Heart right ventricle (tissue), 16 donors: ENCODE measurements around the gene ECHDC3. TPM values are rescaled to one million over a fixed set of nuclear protein-coding genes. Genes with fewer than 3 reads are reported as not detected.

Experiments
- ATAC-seq, 8 donors: fragments of 200-7000 bp; cut with Tn5 transposase; one replicate each; pipeline ENCODE4 v1.9.1; 2020; ENCODE audit warnings: mild to moderate bottlenecking in 8 of 8, moderate library complexity in 8 of 8, moderate number of reproducible peaks in 1 of 8
- DNase-seq, 2 donors: peaks; one replicate each; pipeline ENCODE4 v3.0.0-alpha.2; 2020
- H3K27ac ChIP-seq, 10 donors: fragments of 200-600 bp; sonication (generic) in 2 of 10; one replicate each; pipeline versions ENCODE4 v1.5.0 to v1.8.0; 2020 to 2022; ENCODE audit warnings: mild to moderate bottlenecking in 3 of 10
- H3K27me3 ChIP-seq, 7 donors: fragments of 200-600 bp; one replicate each; pipeline ENCODE4 v1.8.0; 2021 to 2022; ENCODE audit warnings: mild to moderate bottlenecking in 2 of 7
- H3K36me3 ChIP-seq, 9 donors: fragments of 200-600 bp; sonication (generic) in 1 of 9; one replicate each; pipeline versions ENCODE4 v1.5.0 to v1.8.0; 2020 to 2022; ENCODE audit warnings: mild to moderate bottlenecking in 2 of 9
- H3K4me1 ChIP-seq, 9 donors: fragments of 200-600 bp; sonication (generic) in 1 of 9; one replicate each; pipeline versions ENCODE4 v1.5.0 to v1.8.0; 2020 to 2022; ENCODE audit warnings: mild to moderate bottlenecking in 4 of 9
- H3K4me3 ChIP-seq, 10 donors: fragments of 200-600 bp; sonication (generic) in 2 of 10; one replicate each; pipeline versions ENCODE4 v1.5.0 to v1.8.0; 2020 to 2022; ENCODE audit warnings: mild to moderate bottlenecking in 7 of 10, moderate library complexity in 2 of 10
- H3K9me3 ChIP-seq, 11 donors: fragments of 200-600 bp in 10 of 11; sonication (generic) in 2 of 11; one replicate each; pipeline versions ENCODE4 v1.5.0 to v1.8.0; 2013 to 2022; ENCODE audit warnings: mild to moderate bottlenecking in 2 of 11, control low read depth in 1 of 11, moderate library complexity in 1 of 11
- WGBS, 2 donors: extraction: QIAGEN DNeasy Blood & Tissue Kit; methylation state at CpG; one replicate each; pipeline ENCODE4 v1.1.7; 2013; ENCODE audit warnings: inconsistent platforms in 1 of 2; 5-methylcytosine and 5-hydroxymethylcytosine counted together
- intact Hi-C, 10 donors: fragments of 100-400 bp; cut with DNase I; formaldehyde crosslinking; loops; one replicate each; pipeline versions ENCODE4 v1.11.1 to v1.14.2; 2022
- polyA plus RNA-seq, 2 donors: library from polyadenylated mRNA; stranded (reverse); fragments of 200-250 nt; gene quantifications; one replicate each; pipeline ENCODE4 v1.2.3, GENCODE V29; 2013
- total RNA-seq, 10 donors: library from RNA; stranded (reverse); fragmentation: NEBNext Ultra II Directional in 3 of 10; extraction: Animal tissue kit (Norgen Biotek cat#: 25700) in 3 of 10; gene quantifications; one replicate each; pipeline versions ENCODE4 v1.2.1 to v1.2.4, GENCODE V29; 2021 to 2023
- TF ChIP-seq, protein P1 (sequence below), 9 donors: fragments of 200-600 bp; sonication (generic) in 2 of 9; IDR thresholded peaks; one replicate each; pipeline versions ENCODE4 v1.5.0 to v1.8.0; 2021 to 2022; ENCODE audit warnings: antibody characterized with exemption in 9 of 9, mild to moderate bottlenecking in 5 of 9, moderate library complexity in 1 of 9
- donor health status: Arrhythmogenic right ventricular cardiomyopathy.
- donor health status: ischemic (EF 13 %, LVEDD 7.1; RV severe dilation, severe dysfunction).
- donor health status: healthy with polysubstance abuse.
- donor health status: DM: no; HTN: yes; CAD: no.
- donor health status: DM: no; HTN: no; CAD: no.
- donor health status: ischemic (EF 25% LVEDD 6.9; RV normal size, moderate dysfunction).
- donor health status: ischemic (EF 25% LVEDD 5.7; RV mildly dilated, moderate dysfunction).
- donor health status: healthy.
- donor health status: DM: yes; HTN: yes; CAD: no.
- donor health status: Ischemic cardiomyopathy.
- donor health status: ischemic (EF 35%, LVEDD 5.7; RV mildly dilated, moderate dysfunction).
- donor health status: nonischemic (EF 11% LVEDD 7.7; RV severe dilation, severe dysfunction).
- donor health status: DM: yes; HTN: yes; CAD: no.
- donor health status: PGD.
- donor health status: ischemic (EF 29% LVEDD 5.4; RV normal size, mild dysfunction).
- donor health status: nonischemic (EF 23%, LVEDD 6.1; RV moderate dilation, normal function).

ECHDC3 gene
- total and polyA plus RNA-seq, 12 donors = 15.0 to 114 (median 57.1) TPM

DNA sequence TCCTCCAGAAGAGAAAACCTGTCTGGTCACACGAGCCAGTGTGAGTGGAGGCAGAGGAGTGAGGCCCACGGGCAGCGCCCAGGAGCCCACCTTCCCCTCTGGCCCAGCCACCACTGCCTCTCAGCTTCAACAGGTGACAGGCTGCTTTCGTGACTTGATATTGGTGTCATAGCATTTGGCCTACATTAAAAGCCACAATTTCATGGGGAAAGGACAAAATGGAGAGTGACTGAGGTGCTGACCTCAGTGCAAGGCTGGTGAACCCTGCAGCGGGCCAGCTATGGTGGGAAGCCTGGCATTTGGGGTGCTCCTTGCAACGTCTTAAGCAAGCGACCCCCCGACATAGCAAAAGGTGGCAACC is 21.3 kb downstream of the ECHDC3 start:
- ATAC-seq (no peak), DNase-seq (no peak)
- Histone ChIP-seq H3K4me3 (no peak overlapping the region), H3K27me3 (no peaks in the 10 kb centered on the region), H3K9me3 (no peaks in the 10 kb centered on the region), H3K27ac (no peak overlapping the region), H3K36me3 (peaks cover 0 to 31% (median 5%) of the 10 kb centered on the region in 9 donors), H3K4me1 (peaks cover 0 to 26% (median 9%) of the 10 kb centered on the region in 9 donors)
- 77 to 80% methylated on average over 8 of the region's 8 CpGs for WGBS, 2 donors
- intact Hi-C loops = loop anchor here in 1 of 10 donors (10.0 kb wide), 1 partner anchor 249 kb away; no protein-coding TSS in a partner anchor
- TF ChIP-seq, protein P1, sequence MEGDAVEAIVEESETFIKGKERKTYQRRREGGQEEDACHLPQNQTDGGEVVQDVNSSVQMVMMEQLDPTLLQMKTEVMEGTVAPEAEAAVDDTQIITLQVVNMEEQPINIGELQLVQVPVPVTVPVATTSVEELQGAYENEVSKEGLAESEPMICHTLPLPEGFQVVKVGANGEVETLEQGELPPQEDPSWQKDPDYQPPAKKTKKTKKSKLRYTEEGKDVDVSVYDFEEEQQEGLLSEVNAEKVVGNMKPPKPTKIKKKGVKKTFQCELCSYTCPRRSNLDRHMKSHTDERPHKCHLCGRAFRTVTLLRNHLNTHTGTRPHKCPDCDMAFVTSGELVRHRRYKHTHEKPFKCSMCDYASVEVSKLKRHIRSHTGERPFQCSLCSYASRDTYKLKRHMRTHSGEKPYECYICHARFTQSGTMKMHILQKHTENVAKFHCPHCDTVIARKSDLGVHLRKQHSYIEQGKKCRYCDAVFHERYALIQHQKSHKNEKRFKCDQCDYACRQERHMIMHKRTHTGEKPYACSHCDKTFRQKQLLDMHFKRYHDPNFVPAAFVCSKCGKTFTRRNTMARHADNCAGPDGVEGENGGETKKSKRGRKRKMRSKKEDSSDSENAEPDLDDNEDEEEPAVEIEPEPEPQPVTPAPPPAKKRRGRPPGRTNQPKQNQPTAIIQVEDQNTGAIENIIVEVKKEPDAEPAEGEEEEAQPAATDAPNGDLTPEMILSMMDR (IDR thresholded peaks at IDR 0.05) = no peak

DNA sequence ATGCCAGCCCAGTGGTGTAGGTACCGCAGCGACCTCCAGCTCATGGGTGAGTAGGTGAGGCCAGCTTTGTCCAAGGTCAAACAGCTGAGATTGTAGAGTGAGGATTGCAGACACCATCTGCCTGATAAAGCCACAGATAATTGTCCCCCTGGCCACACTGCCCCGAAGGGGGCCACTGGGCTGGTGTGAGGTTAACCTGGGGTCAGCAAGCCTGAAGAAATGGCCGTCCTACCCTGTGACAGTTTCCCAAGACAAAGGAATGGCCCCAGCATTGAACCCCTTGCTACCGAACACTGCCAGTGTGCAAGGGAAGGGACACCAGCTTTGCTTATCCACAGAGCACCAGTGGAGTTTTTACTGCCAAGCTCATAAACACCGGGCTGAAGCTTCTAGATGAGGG is 23.0 kb downstream of the ECHDC3 start:
- TF ChIP-seq, protein P1 (IDR thresholded peaks at IDR 0.05) = no peak
- Histone ChIP-seq H3K4me1 (peaks cover 0 to 13% (median under 1%) of the 10 kb centered on the region in 9 donors), H3K36me3 (peaks cover 0 to 31% (median 5%) of the 10 kb centered on the region in 9 donors), H3K27me3 (no peaks in the 10 kb centered on the region), H3K9me3 (no peaks in the 10 kb centered on the region), H3K4me3 (no peak overlapping the region), H3K27ac (no peak overlapping the region)
- WGBS, 2 donors = 69 to 81% methylated on average over 6 of the region's 6 CpGs
- intact Hi-C loops = loop anchor here in 1 of 10 donors (10.0 kb wide), 1 partner anchor 250 kb away; no protein-coding TSS in a partner anchor
- DNase-seq (no peak), ATAC-seq (no peak)

DNA sequence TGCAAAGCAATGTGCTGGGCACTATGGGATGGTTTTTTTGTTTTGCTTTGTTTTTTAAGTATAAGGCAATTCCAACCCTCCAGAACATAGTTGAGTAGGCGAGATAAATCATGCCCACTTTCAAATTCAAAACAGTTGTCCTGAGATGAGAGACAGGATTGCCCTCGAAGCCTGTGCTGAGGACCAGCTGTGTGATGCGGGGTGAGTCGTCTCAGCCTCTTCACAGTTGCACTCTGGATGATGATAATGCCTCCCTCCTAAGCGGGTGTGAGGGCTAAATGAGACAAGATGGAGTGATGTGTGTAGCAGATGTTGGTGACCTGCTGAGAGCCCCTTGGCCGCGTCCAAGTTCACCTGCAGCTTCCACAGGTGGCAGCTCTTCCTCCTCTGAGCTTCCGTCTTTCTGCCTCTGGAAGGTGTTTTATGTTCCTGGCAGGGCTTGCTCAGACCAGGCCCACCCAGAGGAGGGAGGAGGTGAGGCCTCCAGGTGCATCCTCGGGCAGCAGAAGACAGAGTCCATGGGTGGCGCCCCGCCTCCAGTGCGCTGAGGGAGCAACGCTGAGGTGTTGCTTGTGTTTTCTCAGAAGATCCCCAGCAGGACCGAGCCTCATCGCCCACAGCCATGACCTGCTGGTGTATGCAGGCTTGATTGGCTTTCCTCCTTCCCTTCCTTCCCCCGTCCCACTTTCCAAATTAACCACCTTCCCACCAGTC is 30.6 kb downstream of the ECHDC3 start:
- TF ChIP-seq, protein P1 (IDR thresholded peaks at IDR 0.05) = no peak
- DNase-seq = no peak
- Histone ChIP-seq H3K27ac (no peak overlapping the region), H3K9me3 (no peaks in the 10 kb centered on the region), H3K4me1 (no peaks in the 10 kb centered on the region), H3K27me3 (peaks cover 0 to 9% (median 0%) of the 10 kb centered on the region in 7 donors), H3K36me3 (no peaks in the 10 kb centered on the region), H3K4me3 (no peak overlapping the region)
- intact Hi-C loops = no loop called here
- 84 to 88% methylated on average over 16 of the region's 16 CpGs for WGBS, 2 donors
- ATAC-seq = no peak

DNA sequence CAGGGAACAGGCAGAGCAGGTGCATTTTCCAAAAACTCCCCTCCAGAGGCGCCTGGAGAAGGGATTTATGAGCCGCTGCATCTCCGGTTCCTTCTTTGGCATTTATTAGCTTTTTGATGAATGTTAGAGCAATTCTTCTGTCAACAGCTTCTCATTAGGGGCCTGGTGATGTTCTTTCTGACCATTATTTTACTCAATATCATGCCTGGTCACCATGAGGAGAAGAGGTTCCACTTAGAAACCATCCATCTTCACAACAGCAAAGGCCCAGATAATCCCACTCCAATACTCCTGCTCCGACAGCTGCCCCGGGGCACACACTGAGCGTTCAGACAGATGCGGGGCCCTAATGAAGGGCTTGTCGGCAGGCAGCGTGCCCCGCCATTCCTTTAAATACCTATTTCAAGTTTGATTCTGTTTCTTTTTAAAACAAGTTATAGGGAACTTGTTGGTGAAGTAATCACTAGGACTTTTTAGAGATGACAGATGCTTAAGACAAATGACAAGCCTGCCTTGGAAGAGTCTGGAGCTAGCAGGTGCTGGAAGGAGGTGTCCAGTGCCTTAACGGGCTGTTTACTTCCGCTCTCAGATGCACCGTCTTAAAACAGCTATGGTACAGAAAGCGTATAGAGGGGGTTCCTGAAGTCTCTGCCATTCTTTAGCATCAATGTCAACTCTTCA is 31.7 kb downstream of the ECHDC3 start:
- ATAC-seq = no peak
- 88 to 93% methylated on average over 14 of the region's 14 CpGs for WGBS, 2 donors
- Histone ChIP-seq H3K27ac (no peak overlapping the region), H3K9me3 (no peaks in the 10 kb centered on the region), H3K36me3 (no peaks in the 10 kb centered on the region), H3K4me3 (no peak overlapping the region), H3K27me3 (peaks cover 0 to 9% (median 0%) of the 10 kb centered on the region in 7 donors), H3K4me1 (no peaks in the 10 kb centered on the region)
- no peak for DNase-seq
- TF ChIP-seq, protein P1 (IDR thresholded peaks at IDR 0.05) = no peak
- intact Hi-C loops = no loop called here
